ENCODE measurements around the gene KLK3. TPM values are rescaled to one million over a fixed set of nuclear protein-coding genes. Genes with fewer than 3 reads are reported as not detected.

Gene KLK3
- total and polyA plus RNA-seq, 2 of the 13 experiments (the other 11 are each of a cell fraction or from before 2014, with no cell fraction given): not detected

DNA sequence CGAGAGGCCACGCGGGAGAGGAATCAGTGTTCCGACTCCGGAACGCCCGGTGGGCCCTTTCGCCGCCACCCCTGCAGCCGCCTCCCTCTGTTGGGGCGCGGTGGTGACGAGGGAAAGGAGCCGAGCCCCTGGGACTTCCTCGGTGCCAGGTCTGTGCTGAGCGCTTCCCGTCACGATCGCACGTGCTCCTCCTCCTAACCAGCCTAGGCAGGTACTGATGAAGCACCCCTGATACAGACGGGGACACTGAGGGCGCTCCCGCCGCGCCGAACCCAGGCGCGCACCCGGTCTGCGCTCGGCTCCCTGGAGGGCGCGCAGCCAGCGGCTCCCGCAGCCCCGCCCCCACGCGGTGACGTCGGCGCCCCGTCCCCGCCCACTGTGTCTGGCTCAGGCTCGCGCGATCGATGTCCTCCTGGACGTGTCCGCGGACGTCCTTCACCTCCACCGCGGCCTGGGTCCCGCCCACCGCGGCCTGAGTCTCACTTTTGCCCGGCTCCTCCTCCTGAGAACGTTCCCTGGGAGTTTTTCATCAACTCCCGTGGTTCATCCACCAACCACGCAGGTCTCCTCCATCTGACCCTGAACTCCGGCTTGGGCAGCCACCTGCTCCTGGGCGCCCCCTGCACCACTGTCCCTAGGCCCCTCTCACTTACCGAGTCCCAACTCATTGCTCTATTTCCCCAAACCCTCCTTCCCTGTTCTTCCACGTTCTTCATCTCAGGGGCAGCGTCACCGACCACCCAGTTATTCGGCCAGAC, 18.8 kb upstream of the KLK3 start (continued):
- TF ChIP-seq IKZF4 (CRISPR knock-in tag; IDR thresholded peaks at IDR 0.05; ENCODE audit: borderline replicate concordance, low read depth, not compliant biosample characterization): no peak
- TF ChIP-seq HOXA7 (CRISPR knock-in tag; IDR thresholded peaks at IDR 0.05): no peak
- TF ChIP-seq NFRKB (IDR thresholded peaks at IDR 0.05): no peak
- TF ChIP-seq, protein P1, sequence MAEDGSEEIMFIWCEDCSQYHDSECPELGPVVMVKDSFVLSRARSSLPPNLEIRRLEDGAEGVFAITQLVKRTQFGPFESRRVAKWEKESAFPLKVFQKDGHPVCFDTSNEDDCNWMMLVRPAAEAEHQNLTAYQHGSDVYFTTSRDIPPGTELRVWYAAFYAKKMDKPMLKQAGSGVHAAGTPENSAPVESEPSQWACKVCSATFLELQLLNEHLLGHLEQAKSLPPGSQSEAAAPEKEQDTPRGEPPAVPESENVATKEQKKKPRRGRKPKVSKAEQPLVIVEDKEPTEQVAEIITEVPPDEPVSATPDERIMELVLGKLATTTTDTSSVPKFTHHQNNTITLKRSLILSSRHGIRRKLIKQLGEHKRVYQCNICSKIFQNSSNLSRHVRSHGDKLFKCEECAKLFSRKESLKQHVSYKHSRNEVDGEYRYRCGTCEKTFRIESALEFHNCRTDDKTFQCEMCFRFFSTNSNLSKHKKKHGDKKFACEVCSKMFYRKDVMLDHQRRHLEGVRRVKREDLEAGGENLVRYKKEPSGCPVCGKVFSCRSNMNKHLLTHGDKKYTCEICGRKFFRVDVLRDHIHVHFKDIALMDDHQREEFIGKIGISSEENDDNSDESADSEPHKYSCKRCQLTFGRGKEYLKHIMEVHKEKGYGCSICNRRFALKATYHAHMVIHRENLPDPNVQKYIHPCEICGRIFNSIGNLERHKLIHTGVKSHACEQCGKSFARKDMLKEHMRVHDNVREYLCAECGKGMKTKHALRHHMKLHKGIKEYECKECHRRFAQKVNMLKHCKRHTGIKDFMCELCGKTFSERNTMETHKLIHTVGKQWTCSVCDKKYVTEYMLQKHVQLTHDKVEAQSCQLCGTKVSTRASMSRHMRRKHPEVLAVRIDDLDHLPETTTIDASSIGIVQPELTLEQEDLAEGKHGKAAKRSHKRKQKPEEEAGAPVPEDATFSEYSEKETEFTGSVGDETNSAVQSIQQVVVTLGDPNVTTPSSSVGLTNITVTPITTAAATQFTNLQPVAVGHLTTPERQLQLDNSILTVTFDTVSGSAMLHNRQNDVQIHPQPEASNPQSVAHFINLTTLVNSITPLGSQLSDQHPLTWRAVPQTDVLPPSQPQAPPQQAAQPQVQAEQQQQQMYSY (CRISPR knock-in tag; IDR thresholded peaks at IDR 0.05): no peak
- TF ChIP-seq ZNF354B (CRISPR knock-in tag; IDR thresholded peaks at IDR 0.05): no peak
- no peak for TF ChIP-seq ZNF792 (CRISPR knock-in tag; IDR thresholded peaks at IDR 0.05)
- TF ChIP-seq, protein P2, sequence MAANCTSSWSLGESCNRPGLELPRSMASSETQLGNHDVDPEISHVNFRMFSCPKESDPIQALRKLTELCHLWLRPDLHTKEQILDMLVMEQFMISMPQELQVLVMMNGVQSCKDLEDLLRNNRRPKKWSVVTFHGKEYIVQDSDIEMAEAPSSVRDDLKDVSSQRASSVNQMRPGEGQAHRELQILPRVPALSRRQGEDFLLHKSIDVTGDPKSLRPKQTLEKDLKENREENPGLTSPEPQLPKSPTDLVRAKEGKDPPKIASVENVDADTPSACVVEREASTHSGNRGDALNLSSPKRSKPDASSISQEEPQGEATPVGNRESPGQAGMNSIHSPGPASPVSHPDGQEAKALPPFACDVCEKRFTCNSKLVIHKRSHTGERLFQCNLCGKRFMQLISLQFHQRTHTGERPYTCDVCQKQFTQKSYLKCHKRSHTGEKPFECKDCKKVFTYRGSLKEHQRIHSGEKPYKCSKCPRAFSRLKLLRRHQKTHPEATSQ (CRISPR knock-in tag; IDR thresholded peaks at IDR 0.05; ENCODE audit: borderline replicate concordance): no peak
- TF ChIP-seq NR2F1 (CRISPR knock-in tag; IDR thresholded peaks at IDR 0.05): no peak
- TF ChIP-seq, protein P3, sequence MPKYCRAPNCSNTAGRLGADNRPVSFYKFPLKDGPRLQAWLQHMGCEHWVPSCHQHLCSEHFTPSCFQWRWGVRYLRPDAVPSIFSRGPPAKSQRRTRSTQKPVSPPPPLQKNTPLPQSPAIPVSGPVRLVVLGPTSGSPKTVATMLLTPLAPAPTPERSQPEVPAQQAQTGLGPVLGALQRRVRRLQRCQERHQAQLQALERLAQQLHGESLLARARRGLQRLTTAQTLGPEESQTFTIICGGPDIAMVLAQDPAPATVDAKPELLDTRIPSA (CRISPR knock-in tag; IDR thresholded peaks at IDR 0.05; ENCODE audit: borderline replicate concordance): no peak
- TF ChIP-seq MEIS2 (CRISPR knock-in tag; IDR thresholded peaks at IDR 0.05): peak; percentile 26; the same call in 1 of the 2 replicates
- TF ChIP-seq ZFY (CRISPR knock-in tag; IDR thresholded peaks at IDR 0.05): peak; percentile 54
- TF ChIP-seq ZNF788 (CRISPR knock-in tag; IDR thresholded peaks at IDR 0.05; ENCODE audit: borderline replicate concordance): peak; percentile 57; the same call in 1 of the 2 replicates
- TF ChIP-seq, protein P4, sequence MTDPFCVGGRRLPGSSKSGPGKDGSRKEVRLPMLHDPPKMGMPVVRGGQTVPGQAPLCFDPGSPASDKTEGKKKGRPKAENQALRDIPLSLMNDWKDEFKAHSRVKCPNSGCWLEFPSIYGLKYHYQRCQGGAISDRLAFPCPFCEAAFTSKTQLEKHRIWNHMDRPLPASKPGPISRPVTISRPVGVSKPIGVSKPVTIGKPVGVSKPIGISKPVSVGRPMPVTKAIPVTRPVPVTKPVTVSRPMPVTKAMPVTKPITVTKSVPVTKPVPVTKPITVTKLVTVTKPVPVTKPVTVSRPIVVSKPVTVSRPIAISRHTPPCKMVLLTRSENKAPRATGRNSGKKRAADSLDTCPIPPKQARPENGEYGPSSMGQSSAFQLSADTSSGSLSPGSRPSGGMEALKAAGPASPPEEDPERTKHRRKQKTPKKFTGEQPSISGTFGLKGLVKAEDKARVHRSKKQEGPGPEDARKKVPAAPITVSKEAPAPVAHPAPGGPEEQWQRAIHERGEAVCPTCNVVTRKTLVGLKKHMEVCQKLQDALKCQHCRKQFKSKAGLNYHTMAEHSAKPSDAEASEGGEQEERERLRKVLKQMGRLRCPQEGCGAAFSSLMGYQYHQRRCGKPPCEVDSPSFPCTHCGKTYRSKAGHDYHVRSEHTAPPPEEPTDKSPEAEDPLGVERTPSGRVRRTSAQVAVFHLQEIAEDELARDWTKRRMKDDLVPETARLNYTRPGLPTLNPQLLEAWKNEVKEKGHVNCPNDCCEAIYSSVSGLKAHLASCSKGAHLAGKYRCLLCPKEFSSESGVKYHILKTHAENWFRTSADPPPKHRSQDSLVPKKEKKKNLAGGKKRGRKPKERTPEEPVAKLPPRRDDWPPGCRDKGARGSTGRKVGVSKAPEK (CRISPR knock-in tag; IDR thresholded peaks at IDR 0.05; ENCODE audit: borderline replicate concordance): peak; percentile 64; the same call in 1 of the 2 replicates
- no peak for TF ChIP-seq ETV6 (CRISPR knock-in tag; conservative IDR thresholded peaks at IDR 0.05)
- TF ChIP-seq ZNF7 (CRISPR knock-in tag; IDR thresholded peaks at IDR 0.05): no peak

Measured in HepG2 (cell line).